Measurements from ENCODE around the gene PIANP.
"Not testable (repeated sequence)": the region's sequence is repeated elsewhere in the genome, so short reads cannot be mapped to it uniquely, and the experiment has no call there.

The PIANP gene

GRCh38 chr12:6729186-6729585, 28.6 kb upstream of the PIANP start:
- no peak overlapping the region for H3K9ac ChIP-seq (ENCODE audit: low read length)
- no peak for DNase-seq (ENCODE audit: low read depth)
- H3K27me3 ChIP-seq (replicated peaks; ENCODE audit: control insufficient read depth, insufficient read depth, low read length): no peaks in the 10 kb centered on the region
- peaks cover 50% of the 10 kb centered on the region for H3K36me3 ChIP-seq (ENCODE audit: control insufficient read depth, insufficient read depth, low read length, severe bottlenecking)
- H3K9me3 ChIP-seq (ENCODE audit: control insufficient read depth, low read length): no peaks in the 10 kb centered on the region
- no peak overlapping the region for H3K4me3 ChIP-seq (ENCODE audit: low read length)
- peaks cover 8% of the 10 kb centered on the region for H3K4me1 ChIP-seq (ENCODE audit: control insufficient read depth, insufficient read depth, low read length)

- Histone ChIP-seq H3K9me3 (ENCODE audit: control insufficient read depth, low read length) (no peaks in the 10 kb centered on the region), H3K9ac (ENCODE audit: low read length) (no peak overlapping the region), H3K27me3 (replicated peaks; ENCODE audit: control insufficient read depth, insufficient read depth, low read length) (no peaks in the 10 kb centered on the region), H3K36me3 (ENCODE audit: control insufficient read depth, insufficient read depth, low read length, severe bottlenecking) (peaks cover 29% of the 10 kb centered on the region), H3K4me3 (ENCODE audit: low read length) (no peak overlapping the region), H3K4me1 (ENCODE audit: control insufficient read depth, insufficient read depth, low read length) (peaks cover 8% of the 10 kb centered on the region)
- no peak for DNase-seq (ENCODE audit: low read depth)
Observed at GRCh38 chr12:6725350-6725749, 24.7 kb upstream of the PIANP start.

- H3K4me3 ChIP-seq (ENCODE audit: low read length): peak overlapping the region; percentile 94
- H3K9me3 ChIP-seq (ENCODE audit: control insufficient read depth, low read length): no peaks in the 10 kb centered on the region
- DNase-seq (ENCODE audit: low read depth): no peak
- H3K27me3 ChIP-seq (replicated peaks; ENCODE audit: control insufficient read depth, insufficient read depth, low read length): no peaks in the 10 kb centered on the region
- peaks cover 19% of the 10 kb centered on the region for H3K36me3 ChIP-seq (ENCODE audit: control insufficient read depth, insufficient read depth, low read length, severe bottlenecking)
- peaks cover 8% of the 10 kb centered on the region for H3K4me1 ChIP-seq (ENCODE audit: control insufficient read depth, insufficient read depth, low read length)
- H3K9ac ChIP-seq (ENCODE audit: low read length): peak overlapping the region; percentile 84
Observed at GRCh38 chr12:6724409-6724797, 23.8 kb upstream of the PIANP start.

GRCh38 chr12:6723607-6724408, 23.2 kb upstream of the PIANP start, which contains the start of gene COPS7A:
Gene COPS7A, plus strand, starts transcription at chr12:6724046. Its CDS starts 611 bp downstream, at chr12:6724657.
- DNase-seq (ENCODE audit: low read depth): peak; percentile 99
- H3K4me1 ChIP-seq (ENCODE audit: control insufficient read depth, insufficient read depth, low read length): peaks cover 8% of the 10 kb centered on the region
- H3K36me3 ChIP-seq (ENCODE audit: control insufficient read depth, insufficient read depth, low read length, severe bottlenecking): peaks cover 13% of the 10 kb centered on the region
- peak within 1 kb of the TSS; percentile 84 for H3K9ac ChIP-seq (ENCODE audit: low read length)
- H3K9me3 ChIP-seq (ENCODE audit: control insufficient read depth, low read length): no peaks in the 10 kb centered on the region
- no peaks in the 10 kb centered on the region for H3K27me3 ChIP-seq (replicated peaks; ENCODE audit: control insufficient read depth, insufficient read depth, low read length)
- peak within 1 kb of the TSS; percentile 94 for H3K4me3 ChIP-seq (ENCODE audit: low read length)

- no peak for DNase-seq (ENCODE audit: low read depth)
Observed at GRCh38 chr12:6722863-6723262, 22.2 kb upstream of the PIANP start.

GRCh38 chr12:6716874-6717437, 16.3 kb upstream of the PIANP start:
- H3K9ac ChIP-seq (ENCODE audit: low read length): no peak overlapping the region
- H3K9me3 ChIP-seq (ENCODE audit: control insufficient read depth, low read length): no peaks in the 10 kb centered on the region
- H3K4me3 ChIP-seq (ENCODE audit: low read length): no peak overlapping the region
- no peaks in the 10 kb centered on the region for H3K4me1 ChIP-seq (ENCODE audit: control insufficient read depth, insufficient read depth, low read length)
- no peaks in the 10 kb centered on the region for H3K27me3 ChIP-seq (replicated peaks; ENCODE audit: control insufficient read depth, insufficient read depth, low read length)
- H3K36me3 ChIP-seq (ENCODE audit: control insufficient read depth, insufficient read depth, low read length, severe bottlenecking): no peaks in the 10 kb centered on the region
- DNase-seq (ENCODE audit: low read depth): no peak

More at GRCh38 chr12:6722863-6723262, 22.2 kb upstream of the PIANP start:
- Histone ChIP-seq H3K27me3 (replicated peaks; ENCODE audit: control insufficient read depth, insufficient read depth, low read length) (no peaks in the 10 kb centered on the region), H3K9me3 (ENCODE audit: control insufficient read depth, low read length) (no peaks in the 10 kb centered on the region), H3K9ac (ENCODE audit: low read length) (no peak overlapping the region), H3K4me3 (ENCODE audit: low read length) (no peak overlapping the region), H3K4me1 (ENCODE audit: control insufficient read depth, insufficient read depth, low read length) (peaks cover 8% of the 10 kb centered on the region), H3K36me3 (ENCODE audit: control insufficient read depth, insufficient read depth, low read length, severe bottlenecking) (peaks cover 4% of the 10 kb centered on the region)

GRCh38 chr12:6716031-6716873, 15.6 kb upstream of the PIANP start:
- not testable (repeated sequence) for H3K4me1 ChIP-seq (ENCODE audit: control insufficient read depth, insufficient read depth, low read length); H3K36me3 ChIP-seq (ENCODE audit: control insufficient read depth, insufficient read depth, low read length, severe bottlenecking); H3K4me3 ChIP-seq (ENCODE audit: low read length); H3K27me3 ChIP-seq (replicated peaks; ENCODE audit: control insufficient read depth, insufficient read depth, low read length); H3K9me3 ChIP-seq (ENCODE audit: control insufficient read depth, low read length); DNase-seq (ENCODE audit: low read depth); H3K9ac ChIP-seq (ENCODE audit: low read length)

- Histone ChIP-seq H3K4me3 (ENCODE audit: low read length) (no peak overlapping the region), H3K9me3 (ENCODE audit: control insufficient read depth, low read length) (no peaks in the 10 kb centered on the region), H3K9ac (ENCODE audit: low read length) (no peak overlapping the region), H3K4me1 (ENCODE audit: control insufficient read depth, insufficient read depth, low read length) (no peaks in the 10 kb centered on the region), H3K27me3 (replicated peaks; ENCODE audit: control insufficient read depth, insufficient read depth, low read length) (peaks cover 8% of the 10 kb centered on the region), H3K36me3 (ENCODE audit: control insufficient read depth, insufficient read depth, low read length, severe bottlenecking) (no peaks in the 10 kb centered on the region)
- DNase-seq (ENCODE audit: low read depth): no peak
Observed at GRCh38 chr12:6708960-6709394, 8.4 kb upstream of the PIANP start.

- H3K4me3 ChIP-seq (ENCODE audit: low read length); H3K36me3 ChIP-seq (ENCODE audit: control insufficient read depth, insufficient read depth, low read length, severe bottlenecking); DNase-seq (ENCODE audit: low read depth); H3K9me3 ChIP-seq (ENCODE audit: control insufficient read depth, low read length); H3K4me1 ChIP-seq (ENCODE audit: control insufficient read depth, insufficient read depth, low read length); H3K9ac ChIP-seq (ENCODE audit: low read length): not testable (repeated sequence)
- H3K27me3 ChIP-seq (replicated peaks; ENCODE audit: control insufficient read depth, insufficient read depth, low read length): peaks cover 13% of the 10 kb centered on the region
Observed at GRCh38 chr12:6708351-6708750, 7.7 kb upstream of the PIANP start.

GRCh38 chr12:6703631-6704030, 3.0 kb upstream of the PIANP start:
- Histone ChIP-seq H3K9ac (ENCODE audit: low read length) (no peak overlapping the region), H3K36me3 (ENCODE audit: control insufficient read depth, insufficient read depth, low read length, severe bottlenecking) (no peaks in the 10 kb centered on the region), H3K4me1 (ENCODE audit: control insufficient read depth, insufficient read depth, low read length) (peaks cover 4% of the 10 kb centered on the region), H3K9me3 (ENCODE audit: control insufficient read depth, low read length) (no peaks in the 10 kb centered on the region), H3K4me3 (ENCODE audit: low read length) (no peak overlapping the region), H3K27me3 (replicated peaks; ENCODE audit: control insufficient read depth, insufficient read depth, low read length) (peaks cover 30% of the 10 kb centered on the region)
- DNase-seq (ENCODE audit: low read depth): no peak
